A549 (cell line): ENCODE results near the gene RASSF3.

Source experiments
- BHLHE40 ChIP-seq: IDR thresholded peaks from 2 replicates; pipeline ENCODE4 v1.6.1; 2012; ENCODE audit warnings: low read depth, low read length, inconsistent platforms
- CEBPB ChIP-seq, 2 experiments: fragments of >200 bp in 1 of 2; sonication (Bioruptor Twin) in 1 of 2; formaldehyde crosslinking in 1 of 2; IDR thresholded peaks; 2 replicates each; pipeline ENCODE4 v1.6.1; 2012 to 2016
- CTCF ChIP-seq: fragments of >200 bp; sonication (Bioruptor Twin); formaldehyde crosslinking; IDR thresholded peaks from 3 replicates; pipeline ENCODE4 v1.5.1; 2016
- EP300 ChIP-seq, 2 experiments: fragments of >200 bp; sonication (Bioruptor Twin); formaldehyde crosslinking; IDR thresholded peaks; 2 replicates in 1 of 2; 3 replicates in 1 of 2; pipeline ENCODE4 v1.6.1; 2016 to 2017
- JUNB ChIP-seq: fragments of >200 bp; sonication (Bioruptor Twin); formaldehyde crosslinking; IDR thresholded peaks from 2 replicates; pipeline ENCODE4 v1.6.1; 2016
- PBX3 ChIP-seq: IDR thresholded peaks from 2 replicates; pipeline ENCODE4 v1.6.1; 2012
- POLR2A ChIP-seq: IDR thresholded peaks from 2 replicates; pipeline ENCODE4 v1.6.1; 2012; ENCODE audit warnings: mild to moderate bottlenecking, low read length
- POLR2AphosphoS2 ChIP-seq: conservative IDR thresholded peaks from 2 replicates; pipeline ENCODE4 v1.6.1; 2012; ENCODE audit warnings: low read length, improper control_type of control experiment, inconsistent platforms
- RAD21 ChIP-seq, 2 experiments: fragments of >200 bp in 1 of 2; sonication (Bioruptor Twin) in 1 of 2; formaldehyde crosslinking in 1 of 2; IDR thresholded peaks in 1 of 2; conservative IDR thresholded peaks in 1 of 2; 2 replicates in 1 of 2; 3 replicates in 1 of 2; pipeline ENCODE4 v1.6.1; 2012 to 2018; ENCODE audit warnings: inconsistent platforms in 1 of 2
- SMC3 ChIP-seq: fragments of >200 bp; sonication (Bioruptor Twin); formaldehyde crosslinking; IDR thresholded peaks from 3 replicates; pipeline ENCODE4 v1.6.1; 2018; ENCODE audit warnings: inconsistent platforms
- SREBF2 ChIP-seq: fragments of 450-650 bp; IDR thresholded peaks from 2 replicates; pipeline ENCODE4 v1.6.1; 2014; ENCODE audit warnings: mild to moderate bottlenecking, moderate library complexity
- ZC3H11A ChIP-seq: fragments of 450-650 bp; IDR thresholded peaks from 2 replicates; pipeline ENCODE4 v1.6.1; 2014; ENCODE audit warnings: antibody characterized with exemption, mild to moderate bottlenecking
- ZFP36 ChIP-seq: fragments of 450-650 bp; IDR thresholded peaks from 2 replicates; pipeline ENCODE4 v1.6.1; 2014; ENCODE audit warnings: borderline replicate concordance; ENCODE audit not compliant: partially characterized antibody
- TF ChIP-seq, protein P1 (sequence below): fragments of 450-650 bp; IDR thresholded peaks from 2 replicates; pipeline ENCODE4 v1.6.1; 2014; ENCODE audit warnings: antibody characterized with exemption

DNA sequence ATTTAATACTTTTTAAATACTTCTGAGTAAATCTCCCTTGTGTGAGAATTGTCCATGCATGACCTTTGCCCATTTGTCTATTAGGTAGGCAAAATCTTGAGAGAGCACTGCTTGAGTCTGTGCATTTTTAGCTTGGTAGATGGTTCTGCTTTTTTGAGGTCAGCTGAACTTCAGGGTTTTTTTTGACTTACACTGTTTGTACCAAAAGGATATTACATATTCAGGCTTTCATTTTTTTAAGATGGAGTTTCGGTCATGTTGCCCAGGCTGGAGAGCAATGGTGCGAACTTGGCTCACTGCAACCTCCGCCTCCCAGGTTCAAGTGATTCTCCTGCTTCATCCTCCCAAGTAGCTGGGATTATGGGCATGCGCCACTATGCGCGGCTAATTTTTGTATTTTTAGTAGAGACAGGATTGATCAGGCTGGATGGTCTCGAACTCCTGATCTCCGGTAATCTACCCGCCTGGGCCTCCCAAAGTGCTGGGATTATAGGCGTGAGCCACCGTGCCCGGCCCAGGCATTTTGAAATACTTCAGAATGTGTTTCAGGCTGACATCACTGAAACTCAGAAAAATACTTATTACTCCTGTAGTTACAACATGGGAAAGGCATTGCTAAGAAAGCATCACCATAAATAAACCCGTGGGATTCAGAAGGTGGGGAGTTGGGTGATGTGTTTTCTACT lies 11.1 kb downstream of the RASSF3 start:
- no peak for TF ChIP-seq JUNB
- TF ChIP-seq CTCF: no peak
- no peak for TF ChIP-seq POLR2A
- TF ChIP-seq PBX3: no peak
- no peak for TF ChIP-seq SMC3
- no peak for TF ChIP-seq RAD21 (conservative IDR thresholded peaks at IDR 0.05 in 1 of 2, IDR thresholded peaks at IDR 0.05 in 1 of 2)
- TF ChIP-seq POLR2AphosphoS2: no peak
- TF ChIP-seq, protein P1, sequence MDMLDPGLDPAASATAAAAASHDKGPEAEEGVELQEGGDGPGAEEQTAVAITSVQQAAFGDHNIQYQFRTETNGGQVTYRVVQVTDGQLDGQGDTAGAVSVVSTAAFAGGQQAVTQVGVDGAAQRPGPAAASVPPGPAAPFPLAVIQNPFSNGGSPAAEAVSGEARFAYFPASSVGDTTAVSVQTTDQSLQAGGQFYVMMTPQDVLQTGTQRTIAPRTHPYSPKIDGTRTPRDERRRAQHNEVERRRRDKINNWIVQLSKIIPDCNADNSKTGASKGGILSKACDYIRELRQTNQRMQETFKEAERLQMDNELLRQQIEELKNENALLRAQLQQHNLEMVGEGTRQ: no peak
- TF ChIP-seq ZC3H11A: no peak
- TF ChIP-seq SREBF2: no peak
- TF ChIP-seq EP300 (IDR thresholded peaks at IDR 0.05): no peak
- TF ChIP-seq ZFP36: no peak
- TF ChIP-seq CEBPB (IDR thresholded peaks at IDR 0.05): no peak
- no peak for TF ChIP-seq BHLHE40
